DND-41 (cell line): ENCODE data around the gene DNER.

Source experiments
- ATAC-seq: fragments of 200-7000 bp; cut with Tn5 transposase; 3 replicates; pipeline ENCODE4 v1.9.1; 2021; ENCODE audit warnings: low read depth; ENCODE audit not compliant: insufficient read depth
- DNase-seq: peaks from one replicate; pipeline ENCODE4 v3.0.0-alpha.2; 2020
- H2AFZ ChIP-seq: 2 replicates; pipeline ENCODE4 v1.6.0; 2012; ENCODE audit warnings: low read depth, low read length
- H3K27ac ChIP-seq: 2 replicates; pipeline ENCODE4 v1.5.1; 2012; ENCODE audit warnings: low read length, inconsistent platforms
- H3K27me3 ChIP-seq: fragments of 200-600 bp; sonication (generic); 2 replicates; pipeline ENCODE4 v1.6.0; 2012; ENCODE audit warnings: low read length, mild to moderate bottlenecking, inconsistent platforms; ENCODE audit not compliant: insufficient read depth, poor library complexity
- H3K36me3 ChIP-seq: 2 replicates; pipeline ENCODE4 v1.5.1; 2012; ENCODE audit warnings: low read length, inconsistent platforms; ENCODE audit not compliant: insufficient read depth
- H3K4me1 ChIP-seq: 2 replicates; pipeline ENCODE4 v1.5.1; 2012; ENCODE audit warnings: mild to moderate bottlenecking, low read length; ENCODE audit not compliant: insufficient read depth
- H3K4me2 ChIP-seq: 2 replicates; pipeline ENCODE4 v1.6.0; 2012; ENCODE audit warnings: mild to moderate bottlenecking, moderate library complexity, low read length, inconsistent platforms; ENCODE audit not compliant: insufficient read depth
- H3K4me3 ChIP-seq, 2 experiments: fragments of 200-600 bp in 1 of 2; shearing (Covaris generic) in 1 of 2; 2 replicates each; pipeline ENCODE4 v1.5.1; 2012 to 2016; ENCODE audit warnings: inconsistent platforms in 2 of 2, low read length in 2 of 2, mild to moderate bottlenecking in 2 of 2, low read depth in 1 of 2, moderate library complexity in 1 of 2
- H3K79me2 ChIP-seq: 2 replicates; pipeline ENCODE4 v1.6.0; 2012; ENCODE audit warnings: low read length, inconsistent platforms; ENCODE audit not compliant: insufficient read depth
- H3K9ac ChIP-seq: 2 replicates; pipeline ENCODE4 v1.6.0; 2012; ENCODE audit warnings: low read depth, mild to moderate bottlenecking, inconsistent platforms, low read length, moderate library complexity
- H3K9me3 ChIP-seq: 2 replicates; pipeline ENCODE4 v1.5.1; 2012; ENCODE audit warnings: low read length, moderate library complexity, mild to moderate bottlenecking, inconsistent platforms; ENCODE audit not compliant: insufficient read depth, severe bottlenecking
- H4K20me1 ChIP-seq: 2 replicates; pipeline ENCODE4 v1.6.0; 2012; ENCODE audit warnings: low read length; ENCODE audit not compliant: insufficient read depth
- CTCF ChIP-seq: IDR thresholded peaks from 2 replicates; pipeline ENCODE4 v1.5.1; 2012; ENCODE audit warnings: borderline replicate concordance, low read length, moderate library complexity, mild to moderate bottlenecking; ENCODE audit not compliant: poor library complexity, severe bottlenecking; ENCODE audit errors: extremely low read depth
- EZH2 ChIP-seq: IDR thresholded peaks from 3 replicates; pipeline ENCODE4 v1.6.1; 2012; ENCODE audit warnings: borderline replicate concordance, low read depth, mild to moderate bottlenecking, moderate library complexity, low read length, inconsistent platforms; ENCODE audit not compliant: severe bottlenecking

The DNER gene

GRCh38 chr2:229646186-229646723, 68.1 kb downstream of the DNER start:
- Histone ChIP-seq H3K4me3 (no peak overlapping the region), H3K27ac (no peak overlapping the region), H2AFZ (no peak overlapping the region), H3K79me2 (no peaks in the 10 kb centered on the region), H3K27me3 (peaks cover 10% of the 10 kb centered on the region), H4K20me1 (no peaks in the 10 kb centered on the region), H3K4me1 (no peaks in the 10 kb centered on the region), H3K9me3 (no peaks in the 10 kb centered on the region), H3K36me3 (no peaks in the 10 kb centered on the region), H3K4me2 (no peak overlapping the region), H3K9ac (no peak overlapping the region)
- DNase-seq = no peak
- no peak for ATAC-seq
- TF ChIP-seq EZH2 = no peak
- no peak for TF ChIP-seq CTCF

GRCh38 chr2:229642371-229642770, 72.0 kb downstream of the DNER start:
- no peaks in the 10 kb centered on the region for H3K9me3 ChIP-seq
- no peaks in the 10 kb centered on the region for H4K20me1 ChIP-seq
- H3K4me1 ChIP-seq = no peaks in the 10 kb centered on the region
- no peaks in the 10 kb centered on the region for H3K79me2 ChIP-seq
- ATAC-seq = no peak
- H3K9ac ChIP-seq = no peak overlapping the region
- no peak overlapping the region for H2AFZ ChIP-seq
- DNase-seq = no peak
- H3K27ac ChIP-seq = no peak overlapping the region
- TF ChIP-seq EZH2 (no peak), CTCF (no peak)
- H3K4me3 ChIP-seq = no peak overlapping the region
- H3K36me3 ChIP-seq = no peaks in the 10 kb centered on the region
- H3K4me2 ChIP-seq = no peak overlapping the region
- H3K27me3 ChIP-seq = peaks cover 16% of the 10 kb centered on the region

GRCh38 chr2:229641676-229642075, 72.7 kb downstream of the DNER start:
- Histone ChIP-seq H3K4me2 (no peak overlapping the region), H3K9me3 (no peaks in the 10 kb centered on the region), H3K27ac (no peak overlapping the region), H3K36me3 (no peaks in the 10 kb centered on the region), H3K79me2 (no peaks in the 10 kb centered on the region), H3K9ac (no peak overlapping the region), H3K4me1 (no peaks in the 10 kb centered on the region), H3K27me3 (peaks cover 18% of the 10 kb centered on the region), H4K20me1 (no peaks in the 10 kb centered on the region), H2AFZ (no peak overlapping the region), H3K4me3 (no peak overlapping the region)
- no peak for DNase-seq
- no peak for ATAC-seq
- TF ChIP-seq CTCF = no peak
- no peak for TF ChIP-seq EZH2

- no peak overlapping the region for H3K27ac ChIP-seq
- ATAC-seq (no peak), DNase-seq (no peak)
- H3K9ac ChIP-seq = no peak overlapping the region
- no peaks in the 10 kb centered on the region for H3K4me1 ChIP-seq
- no peaks in the 10 kb centered on the region for H3K9me3 ChIP-seq
- H3K4me3 ChIP-seq = no peak overlapping the region
- H3K27me3 ChIP-seq = peaks cover 16% of the 10 kb centered on the region
- TF ChIP-seq CTCF (no peak), EZH2 (no peak)
- no peaks in the 10 kb centered on the region for H3K79me2 ChIP-seq
- no peak overlapping the region for H2AFZ ChIP-seq
- no peaks in the 10 kb centered on the region for H4K20me1 ChIP-seq
- H3K36me3 ChIP-seq = no peaks in the 10 kb centered on the region
- no peak overlapping the region for H3K4me2 ChIP-seq
Observed at GRCh38 chr2:229640636-229641035, 73.7 kb downstream of the DNER start.
